Activated naive CD4-positive, alpha-beta T cell treated with anti-CD3 and anti-CD28 coated beads, Interleukin-2, amount 10 ng/mL, durations not matched to agents 7 days and 5 days (primary cell): ENCODE measurements around the gene SPACDR.
A peak's percentile ranks its signal among the peaks of the same experiment; 100 is the strongest.

Experiments
- CTCF ChIA-PET: fragments of 350-600 bp; sonication (Branson Sonifier 250); formaldehyde crosslinking; loops from one replicate; lab custom pipeline; 2021; ENCODE audit warnings: antibody characterized with exemption; lab: Charles Lee
- DNase-seq: peaks from one replicate; pipeline ENCODE4 v3.0.0-alpha.2; 2020
- H3K27ac Mint-ChIP-seq: one replicate; pipeline ENCODE4 v1.8.0; 2021; ENCODE audit warnings: mild to moderate bottlenecking, moderate library complexity, mixed read lengths
- H3K27me3 Mint-ChIP-seq: one replicate; pipeline ENCODE4 v1.8.0; 2021; ENCODE audit warnings: mild to moderate bottlenecking, mixed read lengths
- H3K36me3 Mint-ChIP-seq: one replicate; pipeline ENCODE4 v1.8.0; 2021; ENCODE audit warnings: mixed read lengths
- H3K4me1 Mint-ChIP-seq: one replicate; pipeline ENCODE4 v1.8.0; 2021; ENCODE audit warnings: mixed read lengths
- H3K4me3 Mint-ChIP-seq: one replicate; pipeline ENCODE4 v1.8.0; 2021; ENCODE audit warnings: mild to moderate bottlenecking, moderate library complexity, mixed read lengths
- H3K9me3 Mint-ChIP-seq: one replicate; pipeline ENCODE4 v1.8.0; 2021; ENCODE audit warnings: mixed read lengths

The SPACDR gene

DNA sequence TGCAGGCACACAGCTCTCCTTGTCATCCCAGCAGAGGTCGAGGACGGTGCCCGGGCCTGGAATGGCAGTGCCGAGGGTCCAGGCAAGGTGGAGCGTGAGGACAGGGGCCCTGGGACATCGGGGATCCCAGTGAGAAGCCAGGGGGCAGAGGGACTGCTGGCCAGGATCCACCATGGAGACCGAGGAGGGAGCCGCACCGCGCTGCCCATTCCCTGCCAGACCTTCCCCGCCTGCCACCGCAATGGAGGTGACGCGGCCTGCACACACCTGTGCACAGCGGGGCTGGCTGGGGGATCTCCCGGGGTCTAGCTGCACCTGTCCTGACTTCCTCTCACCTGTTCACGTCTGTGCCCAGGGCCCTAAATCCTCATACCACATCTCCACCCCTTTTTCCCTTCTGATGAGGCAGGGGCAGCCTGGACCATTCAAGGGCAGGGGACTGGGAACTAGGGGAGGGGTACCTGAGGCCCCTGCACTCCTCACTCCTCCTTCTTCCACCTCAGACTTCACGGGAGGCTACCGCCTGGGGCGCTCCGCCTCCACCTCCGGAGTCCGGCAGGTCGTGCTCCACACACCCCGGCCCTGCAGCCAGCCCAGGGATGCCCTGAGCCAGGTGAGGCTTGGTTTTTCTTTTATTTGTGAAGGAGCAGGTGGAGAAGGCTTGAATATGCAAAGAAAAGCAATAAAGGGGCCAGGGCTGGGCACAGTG lies 26.6 kb upstream of the SPACDR start:
- H3K27ac Mint-ChIP-seq = no peak overlapping the region
- peaks cover 69% of the 10 kb centered on the region for H3K27me3 Mint-ChIP-seq
- CTCF ChIA-PET = interaction anchor here (1.1 to 1.3 kb wide), 2 partner anchors 13 to 22 kb away, joined by 3 to 4 read pairs; no protein-coding TSS in a partner anchor
- H3K36me3 Mint-ChIP-seq = no peaks in the 10 kb centered on the region
- no peak overlapping the region for H3K4me3 Mint-ChIP-seq
- no peak for DNase-seq
- H3K4me1 Mint-ChIP-seq = peaks cover 24% of the 10 kb centered on the region
- no peaks in the 10 kb centered on the region for H3K9me3 Mint-ChIP-seq

DNA sequence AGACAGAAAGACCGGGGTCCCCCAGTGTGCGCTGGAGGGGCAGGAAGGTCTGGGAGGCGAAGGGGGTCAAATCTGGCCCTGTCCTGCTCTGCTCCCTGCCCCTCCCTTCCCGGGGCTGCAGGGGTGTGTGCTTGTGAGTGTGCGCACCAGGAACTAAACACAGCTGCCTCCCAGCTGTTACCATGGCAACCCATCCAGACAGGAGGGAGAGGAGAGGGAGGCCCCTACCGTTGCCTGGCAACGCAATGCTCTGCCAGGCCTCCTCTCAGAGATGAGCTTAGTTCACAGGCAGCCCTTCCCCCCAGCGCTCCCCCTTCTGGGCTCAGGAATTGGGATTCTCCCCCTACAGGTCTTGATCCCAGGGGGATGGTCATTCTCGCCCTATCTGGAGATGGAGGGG lies 25.8 kb upstream of the SPACDR start:
- Mint-ChIP-seq H3K27me3 (peaks cover 65% of the 10 kb centered on the region), H3K27ac (no peak overlapping the region), H3K36me3 (no peaks in the 10 kb centered on the region), H3K9me3 (no peaks in the 10 kb centered on the region), H3K4me3 (no peak overlapping the region), H3K4me1 (peaks cover 23% of the 10 kb centered on the region)
- DNase-seq = peak; percentile 66
- CTCF ChIA-PET = interaction anchor here (1.1 to 1.3 kb wide), 2 partner anchors 13 to 21 kb away, joined by 3 to 4 read pairs; no protein-coding TSS in a partner anchor

DNA sequence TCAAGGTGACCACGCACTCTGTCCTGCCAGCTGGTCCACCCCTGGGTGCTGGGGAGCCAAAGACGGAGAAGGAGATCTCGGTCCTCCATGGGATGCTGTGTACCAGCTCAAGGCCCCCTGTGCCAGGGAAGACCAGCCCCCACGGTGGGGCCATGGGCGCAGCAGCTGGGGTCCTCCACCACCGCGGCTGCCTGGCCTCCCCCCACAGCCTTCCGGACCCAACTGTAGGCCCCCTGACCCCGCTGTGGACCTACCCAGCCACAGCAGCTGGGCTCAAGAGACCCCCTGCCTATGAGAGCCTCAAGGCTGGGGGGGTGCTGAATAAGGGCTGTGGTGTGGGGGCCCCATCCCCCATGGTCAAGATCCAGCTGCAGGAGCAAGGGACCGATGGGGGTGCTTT lies 25.1 kb upstream of the SPACDR start:
- Mint-ChIP-seq H3K9me3 (no peaks in the 10 kb centered on the region), H3K27me3 (peaks cover 62% of the 10 kb centered on the region), H3K27ac (no peak overlapping the region), H3K4me1 (peaks cover 19% of the 10 kb centered on the region), H3K36me3 (no peaks in the 10 kb centered on the region), H3K4me3 (no peak overlapping the region)
- CTCF ChIA-PET = interaction anchor here (1.1 to 2.4 kb wide), 2 partner anchors 12 to 70 kb away, joined by 3 to 9 read pairs; no protein-coding TSS in a partner anchor
- no peak for DNase-seq

DNA sequence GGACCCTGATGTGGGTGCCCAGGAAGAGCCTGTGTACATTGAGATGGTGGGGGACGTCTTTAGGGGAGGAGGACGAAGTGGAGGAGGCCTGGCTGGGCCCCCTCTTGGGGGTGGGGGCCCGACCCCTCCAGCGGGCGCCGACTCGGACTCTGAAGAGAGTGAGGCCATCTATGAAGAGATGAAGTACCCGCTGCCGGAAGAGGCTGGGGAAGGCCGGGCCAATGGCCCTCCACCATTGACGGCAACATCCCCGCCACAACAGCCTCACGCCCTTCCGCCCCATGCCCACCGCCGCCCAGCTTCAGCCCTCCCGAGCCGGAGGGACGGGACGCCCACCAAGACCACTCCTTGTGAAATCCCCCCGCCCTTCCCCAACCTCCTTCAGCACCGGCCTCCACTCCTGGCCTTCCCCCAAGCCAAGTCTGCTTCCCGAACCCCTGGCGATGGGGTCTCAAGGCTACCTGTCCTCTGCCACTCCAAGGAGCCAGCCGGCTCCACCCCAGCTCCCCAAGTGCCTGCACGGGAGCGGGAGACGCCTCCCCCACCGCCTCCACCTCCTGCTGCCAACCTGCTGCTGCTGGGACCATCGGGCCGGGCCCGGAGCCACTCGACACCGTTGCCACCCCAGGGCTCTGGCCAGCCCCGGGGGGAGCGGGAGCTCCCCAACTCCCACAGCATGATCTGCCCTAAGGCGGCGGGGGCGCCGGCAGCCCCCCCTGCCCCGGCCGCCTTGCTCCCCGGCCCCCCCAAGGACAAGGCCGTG lies 24.5 kb upstream of the SPACDR start:
- Mint-ChIP-seq H3K36me3 (no peaks in the 10 kb centered on the region), H3K27ac (no peak overlapping the region), H3K9me3 (no peaks in the 10 kb centered on the region), H3K4me3 (no peak overlapping the region), H3K4me1 (peaks cover 16% of the 10 kb centered on the region), H3K27me3 (peaks cover 59% of the 10 kb centered on the region)
- CTCF ChIA-PET = interaction anchor here (2.4 kb wide), 1 partner anchor 71 kb away, joined by 9 read pairs; no protein-coding TSS in a partner anchor
- no peak for DNase-seq

DNA sequence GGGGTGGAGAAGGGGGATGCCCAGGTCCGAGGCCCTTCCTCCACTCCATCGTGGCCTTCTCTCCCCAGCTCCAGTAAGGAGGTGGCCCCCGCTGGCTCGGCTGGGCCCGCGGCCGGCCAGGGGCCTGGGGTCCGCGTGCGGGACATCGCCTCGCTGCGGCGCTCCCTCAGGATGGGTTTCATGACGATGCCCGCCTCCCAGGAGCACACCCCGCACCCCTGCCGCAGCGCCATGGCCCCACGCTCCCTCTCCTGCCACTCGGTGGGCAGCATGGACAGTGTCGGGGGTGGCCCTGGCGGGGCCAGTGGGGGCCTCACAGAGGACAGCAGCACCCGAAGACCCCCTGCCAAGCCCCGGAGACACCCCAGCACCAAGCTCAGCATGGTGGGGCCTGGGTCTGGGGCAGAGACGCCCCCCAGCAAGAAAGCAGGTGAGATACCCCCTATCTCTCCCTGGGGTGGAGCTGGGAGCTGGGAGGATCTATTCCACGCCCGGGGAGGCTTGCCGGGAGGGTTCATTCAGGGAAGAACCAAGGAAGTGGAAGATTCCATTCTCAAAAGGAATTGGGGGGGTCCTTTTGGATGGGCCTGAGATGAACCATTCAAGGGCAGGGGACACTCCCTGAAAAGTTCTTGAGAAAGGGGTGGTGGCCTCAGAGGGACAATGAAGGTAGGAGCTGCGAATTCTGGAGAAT lies 22.8 kb upstream of the SPACDR start:
- Mint-ChIP-seq H3K9me3 (no peaks in the 10 kb centered on the region), H3K27me3 (peaks cover 43% of the 10 kb centered on the region), H3K4me1 (peaks cover 16% of the 10 kb centered on the region), H3K36me3 (no peaks in the 10 kb centered on the region), H3K4me3 (no peak overlapping the region), H3K27ac (no peak overlapping the region)
- no peak for DNase-seq
- CTCF ChIA-PET = interaction anchor here (2.4 kb wide), 1 partner anchor 73 kb away, joined by 9 read pairs; no protein-coding TSS in a partner anchor

GRCh38 chr7:100486111-100486636 lies 22.1 kb upstream of the SPACDR start:
- Mint-ChIP-seq H3K4me3 (no peak overlapping the region), H3K4me1 (peaks cover 19% of the 10 kb centered on the region)

DNA sequence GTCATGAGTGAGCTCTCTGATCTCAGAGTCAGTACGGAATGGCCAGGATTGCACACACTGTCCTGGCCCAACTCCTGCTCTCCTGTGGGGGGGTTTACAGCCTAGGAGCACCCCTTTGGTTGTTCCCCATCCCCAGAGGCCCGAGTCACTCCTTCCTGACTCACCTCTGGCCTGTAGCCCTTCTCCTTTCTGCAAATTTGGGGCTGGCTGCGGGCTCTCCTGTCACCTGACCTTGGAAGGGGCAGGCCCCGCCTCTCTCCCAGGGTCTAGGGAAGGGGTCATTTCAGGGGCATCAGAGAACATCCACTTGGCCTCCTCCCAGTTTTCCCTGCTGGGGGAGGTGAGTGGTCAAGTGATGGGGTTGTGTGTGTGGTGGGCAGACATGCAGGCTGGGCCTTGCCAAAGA lies 21.4 kb upstream of the SPACDR start:
- Mint-ChIP-seq H3K4me3 (no peak overlapping the region), H3K36me3 (no peaks in the 10 kb centered on the region), H3K4me1 (peaks cover 20% of the 10 kb centered on the region), H3K27me3 (peaks cover 30% of the 10 kb centered on the region), H3K27ac (no peak overlapping the region), H3K9me3 (no peaks in the 10 kb centered on the region)
- no peak for DNase-seq
- CTCF ChIA-PET = interaction anchor here (0.7 to 1.6 kb wide), 4 partner anchors 10 to 79 kb away, joined by 3 to 5 read pairs (median 3); no protein-coding TSS in a partner anchor

More at GRCh38 chr7:100486111-100486636, 22.1 kb upstream of the SPACDR start:
- no peak for DNase-seq
- Mint-ChIP-seq H3K27ac (no peak overlapping the region), H3K9me3 (no peaks in the 10 kb centered on the region), H3K27me3 (peaks cover 36% of the 10 kb centered on the region), H3K36me3 (no peaks in the 10 kb centered on the region)
- CTCF ChIA-PET = interaction anchor here (1.6 kb wide), 1 partner anchor 78 kb away, joined by 3 read pairs; no protein-coding TSS in a partner anchor

GRCh38 chr7:100484673-100485045 lies 20.6 kb upstream of the SPACDR start:
- peaks cover 19% of the 10 kb centered on the region for H3K4me1 Mint-ChIP-seq
- H3K36me3 Mint-ChIP-seq = no peaks in the 10 kb centered on the region
- no peak for DNase-seq
- H3K9me3 Mint-ChIP-seq = no peaks in the 10 kb centered on the region
- H3K4me3 Mint-ChIP-seq = peak overlapping the region; percentile 16
- H3K27ac Mint-ChIP-seq = no peak overlapping the region
- H3K27me3 Mint-ChIP-seq = peaks cover 23% of the 10 kb centered on the region
- CTCF ChIA-PET = interaction anchor here (0.7 to 1.6 kb wide), 4 partner anchors 11 to 80 kb away, joined by 3 to 5 read pairs (median 3); no protein-coding TSS in a partner anchor

DNA sequence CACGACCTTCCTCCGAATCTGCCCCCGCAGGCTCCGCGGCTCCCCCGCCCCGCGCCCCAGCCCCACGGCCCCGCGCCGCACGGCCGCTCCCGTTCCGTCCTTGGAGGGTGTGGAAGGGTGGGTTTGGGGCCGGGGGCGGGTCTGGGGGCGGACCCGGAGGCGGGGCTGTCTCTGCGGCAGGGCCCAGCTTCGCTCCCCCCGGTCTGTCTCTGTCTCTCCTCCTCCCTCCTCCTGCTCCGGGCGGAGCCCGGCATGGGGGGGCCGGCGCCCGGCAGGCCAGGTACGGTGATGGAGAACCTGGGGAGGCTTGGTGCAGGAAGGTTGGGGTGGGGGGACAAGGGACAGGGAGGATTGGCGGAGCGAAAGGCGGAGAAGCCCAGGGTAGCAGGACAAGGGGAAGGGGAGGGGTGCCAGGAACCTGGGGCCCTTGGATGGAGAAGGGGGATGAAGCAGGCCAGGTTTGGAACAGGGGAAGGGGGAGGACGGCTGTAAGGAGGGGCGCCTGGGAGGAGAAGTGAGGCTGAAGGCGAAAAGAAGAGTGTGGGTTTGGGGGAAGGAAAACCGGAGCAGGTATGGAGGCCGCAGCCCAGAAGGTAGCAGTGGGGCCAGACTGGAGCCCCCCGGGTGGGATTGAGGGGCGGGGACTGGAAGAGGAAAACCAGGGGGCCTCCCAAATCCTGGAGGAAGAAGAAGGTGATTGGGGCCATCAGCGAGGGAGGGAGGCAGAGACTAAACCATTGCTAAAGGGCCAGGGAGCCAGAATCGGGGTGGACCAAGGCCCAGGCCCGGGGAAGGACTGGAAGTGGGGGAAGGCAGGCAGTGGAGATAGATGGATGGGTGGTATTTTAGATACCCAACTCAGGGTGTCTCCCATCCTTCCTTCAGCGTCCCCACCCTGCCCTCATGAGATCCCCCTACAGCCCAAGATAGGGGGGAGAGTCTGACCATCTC lies 19.9 kb upstream of the SPACDR start, which contains the start of gene NYAP1:
Gene NYAP1 (plus strand): TSS at position 206 of the 951 bp plus-strand sequence. CDS start 1,385 bp downstream, outside the sequence.
- peaks cover under 1% of the 10 kb centered on the region for H3K36me3 Mint-ChIP-seq
- H3K9me3 Mint-ChIP-seq = no peaks in the 10 kb centered on the region
- H3K4me1 Mint-ChIP-seq = peaks cover 23% of the 10 kb centered on the region
- H3K4me3 Mint-ChIP-seq = peak within 1 kb of the TSS; percentile 83
- peak; percentile 69 for DNase-seq
- no peak within 1 kb of the TSS for H3K27ac Mint-ChIP-seq
- peaks cover 23% of the 10 kb centered on the region for H3K27me3 Mint-ChIP-seq
- CTCF ChIA-PET = interaction anchor here (1.2 to 2.2 kb wide), 4 partner anchors 62 to 80 kb away, joined by 3 to 18 read pairs (median 6); no protein-coding TSS in a partner anchor

DNA sequence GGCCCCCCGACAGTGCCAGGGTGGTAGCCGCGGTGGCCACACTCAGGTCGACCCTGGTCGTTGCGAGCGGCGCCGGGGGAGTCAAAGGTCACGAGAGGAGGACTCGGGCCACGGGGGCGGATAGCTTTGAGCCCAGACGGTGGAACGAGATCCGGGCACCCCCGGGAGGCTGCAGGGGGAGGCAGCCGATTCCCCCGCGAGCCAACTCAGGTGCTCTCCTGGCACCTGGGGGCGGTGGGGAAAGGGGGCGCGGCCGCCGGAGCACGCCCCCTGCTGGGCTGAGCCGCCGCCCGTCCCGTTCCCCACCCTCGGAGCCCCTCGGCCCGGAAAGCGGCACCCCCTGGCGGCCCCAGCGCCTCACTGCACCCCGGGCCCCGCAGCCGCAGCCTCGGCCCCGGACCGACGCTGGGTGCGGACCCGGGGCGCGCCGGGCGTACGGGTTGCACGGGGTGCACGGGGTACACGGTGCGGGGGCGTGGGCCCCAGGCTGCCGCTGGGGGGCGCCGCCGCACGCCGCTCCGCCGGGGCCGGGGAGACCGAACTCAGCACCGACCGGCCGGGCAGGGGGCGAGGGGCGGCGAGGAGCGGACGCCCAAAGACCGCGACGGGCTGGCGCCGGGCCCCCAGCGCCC lies 19.1 kb upstream of the SPACDR start:
- Mint-ChIP-seq H3K4me3 (peak overlapping the region; percentile 83), H3K9me3 (no peaks in the 10 kb centered on the region), H3K27ac (no peak overlapping the region), H3K27me3 (peaks cover 23% of the 10 kb centered on the region), H3K36me3 (peaks cover 1% of the 10 kb centered on the region), H3K4me1 (peaks cover 23% of the 10 kb centered on the region)
- CTCF ChIA-PET = interaction anchor here (0.6 to 2.2 kb wide), 18 partner anchors 10 to 222 kb away, joined by 3 to 18 read pairs (median 4); partner anchors contain the start of genes MEPCE, MOSPD3 and ZCWPW1
- DNase-seq = peak; percentile 83

DNA sequence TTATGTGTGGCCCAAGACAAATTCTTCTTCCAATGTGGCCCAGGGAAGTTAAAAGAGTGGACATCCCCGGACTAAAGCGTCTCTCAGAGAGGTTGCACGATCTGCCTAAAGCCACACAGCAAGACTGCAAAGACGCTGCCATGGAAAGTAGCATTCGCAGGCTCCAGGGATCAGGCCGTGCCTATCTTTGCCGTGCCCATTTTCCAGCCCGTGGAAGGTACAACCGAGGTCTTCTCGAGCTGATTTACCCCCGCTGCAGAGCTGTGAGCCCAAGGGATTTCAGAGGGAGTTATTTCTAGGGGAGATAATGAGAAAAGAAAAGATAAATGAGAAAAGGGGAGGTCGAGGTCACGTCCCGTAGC lies 18.6 kb upstream of the SPACDR start:
- H3K4me3 Mint-ChIP-seq = peak overlapping the region; percentile 83
- H3K9me3 Mint-ChIP-seq = no peaks in the 10 kb centered on the region
- CTCF ChIA-PET = interaction anchor here (0.6 to 2.2 kb wide), 19 partner anchors 11 to 223 kb away, joined by 3 to 18 read pairs (median 4); partner anchors contain the start of genes MEPCE, MOSPD3 and ZCWPW1
- no peak overlapping the region for H3K27ac Mint-ChIP-seq
- no peak for DNase-seq
- H3K4me1 Mint-ChIP-seq = peaks cover 23% of the 10 kb centered on the region
- peaks cover 23% of the 10 kb centered on the region for H3K27me3 Mint-ChIP-seq
- H3K36me3 Mint-ChIP-seq = peaks cover 3% of the 10 kb centered on the region

- DNase-seq = no peak
- H3K36me3 Mint-ChIP-seq = peaks cover 7% of the 10 kb centered on the region
- H3K4me1 Mint-ChIP-seq = peaks cover 30% of the 10 kb centered on the region
- CTCF ChIA-PET = interaction anchor here (0.6 to 4.5 kb wide), 6 partner anchors 12 to 82 kb away, joined by 5 to 26 read pairs (median 12); no protein-coding TSS in a partner anchor
- peaks cover 17% of the 10 kb centered on the region for H3K27me3 Mint-ChIP-seq
- no peaks in the 10 kb centered on the region for H3K9me3 Mint-ChIP-seq
- H3K4me3 Mint-ChIP-seq = peak overlapping the region; percentile 3
- H3K27ac Mint-ChIP-seq = no peak overlapping the region
Observed at GRCh38 chr7:100481466-100481865, 17.4 kb upstream of the SPACDR start.
